GM12878 (cell line): ENCODE measurements around the gene CLDN4. TPM values are rescaled to one million over a fixed set of nuclear protein-coding genes. Genes with fewer than 3 reads are reported as not detected.

ENCODE experiments used
- ATAC-seq: fragments of 200-7000 bp; cut with Tn5 transposase; 3 replicates; pipeline ENCODE4 v1.9.1; 2020; ENCODE audit warnings: mild to moderate bottlenecking, moderate library complexity
- BruUV-seq: library from RNA; stranded (reverse); fragments of 400-500 nt; replicated peaks from 2 replicates; lab custom pipeline; 2021; lab: Mats Ljungman, UMichigan
- CTCF ChIA-PET: fragments of 300-600 bp; sonication (Branson Sonifier 250); formaldehyde crosslinking; extraction: SDS; loops from one replicate; lab custom pipeline; 2021; ENCODE audit warnings: inconsistent platforms; lab: Yijun Ruan, JAX
- POLR2A ChIA-PET: fragments of 350-600 bp; formaldehyde crosslinking; extraction: SDS; loops from one replicate; lab custom pipeline; 2021; ENCODE audit warnings: inconsistent platforms; lab: Charles Lee
- RAD21 ChIA-PET: fragments of 300-600 bp; sonication (Branson Sonifier 250); formaldehyde crosslinking; loops from one replicate; lab custom pipeline; 2023; ENCODE audit warnings: antibody characterized with exemption; ENCODE audit not compliant: unreplicated experiment; lab: Charles Lee
- SMC1A ChIA-PET: fragments of 300-600 bp; sonication (Branson Sonifier 250); formaldehyde crosslinking; loops from one replicate; lab custom pipeline; 2023; ENCODE audit not compliant: unreplicated experiment, uncharacterized antibody; lab: Charles Lee
- DNase-seq: peaks from one replicate; pipeline ENCODE4 v3.0.0-alpha.2; 2011; ENCODE audit warnings: low read depth, low spot score
- FAIRE-seq: peaks from 3 replicates; lab custom pipeline; 2011; peaks lifted over from hg19 to GRCh38; lab: Jason Lieb, UNC
- H2AFZ ChIP-seq: 2 replicates; pipeline ENCODE4 v1.6.0; 2011; ENCODE audit warnings: low read depth, low read length, control low read depth; ENCODE audit not compliant: control insufficient read depth
- H3K27ac ChIP-seq: 2 replicates; pipeline ENCODE4 v1.5.1; 2011; ENCODE audit warnings: control low read depth; ENCODE audit not compliant: control insufficient read depth, insufficient read depth
- H3K27me3 ChIP-seq, 2 experiments: replicated peaks in 1 of 2; 2 replicates each; pipeline versions ENCODE4 v1.6.0 to v1.6.1; 2011; ENCODE audit warnings: low read length in 1 of 2; ENCODE audit not compliant: control insufficient read depth in 2 of 2, insufficient read depth in 2 of 2
- H3K36me3 ChIP-seq, 2 experiments: 2 replicates each; pipeline ENCODE4 v1.5.1; 2011; ENCODE audit warnings: low read length in 1 of 2; ENCODE audit not compliant: control insufficient read depth in 2 of 2, insufficient read depth in 2 of 2
- H3K4me1 ChIP-seq: 2 replicates; pipeline ENCODE4 v1.6.1; 2011; ENCODE audit warnings: mild to moderate bottlenecking, low read length, moderate library complexity, mixed read lengths; ENCODE audit not compliant: control insufficient read depth, insufficient read depth
- H3K4me2 ChIP-seq: 2 replicates; pipeline ENCODE4 v1.6.0; 2011; ENCODE audit warnings: control low read depth; ENCODE audit not compliant: control insufficient read depth, insufficient read depth
- H3K4me3 ChIP-seq: fragments of 200-600 bp; sonication (generic); 2 replicates; pipeline ENCODE4 v1.5.1; 2016
- H3K79me2 ChIP-seq: 2 replicates; pipeline ENCODE4 v1.6.0; 2011; ENCODE audit warnings: low read length; ENCODE audit not compliant: control insufficient read depth, insufficient read depth
- H3K9ac ChIP-seq: 2 replicates; pipeline ENCODE4 v1.8.0; 2011; ENCODE audit warnings: low read length, control low read depth, mixed read lengths; ENCODE audit not compliant: control insufficient read depth, insufficient read depth
- H3K9me3 ChIP-seq: replicated peaks from 3 replicates; pipeline ENCODE4 v1.5.1; 2011; ENCODE audit warnings: mild to moderate bottlenecking, low read length; ENCODE audit not compliant: control insufficient read depth, insufficient read depth
- H4K20me1 ChIP-seq: 2 replicates; pipeline ENCODE4 v1.6.0; 2011; ENCODE audit not compliant: control insufficient read depth, insufficient read depth
- ATF3 ChIP-seq: IDR thresholded peaks from 2 replicates; pipeline ENCODE4 v1.6.1; 2011; ENCODE audit warnings: low read depth, mild to moderate bottlenecking, low read length, moderate library complexity, borderline replicate concordance; ENCODE audit errors: extremely low read depth
- CBX3 ChIP-seq: fragments of 200-600 bp; sonication (generic); IDR thresholded peaks from 2 replicates; pipeline ENCODE4 v1.6.1; 2016; ENCODE audit warnings: low read depth, borderline replicate concordance
- CREM ChIP-seq: IDR thresholded peaks from 2 replicates; pipeline ENCODE4 v1.6.1; 2014; ENCODE audit warnings: antibody characterized with exemption, low read depth
- EP300 ChIP-seq, 2 experiments: fragments of 150-350 bp in 1 of 2; IDR thresholded peaks; 2 replicates each; pipeline ENCODE4 v1.6.1; 2011 to 2012; ENCODE audit warnings: low read depth in 2 of 2, low read length in 2 of 2, borderline replicate concordance in 1 of 2, improper control_type of control experiment in 1 of 2, inconsistent platforms in 1 of 2; ENCODE audit not compliant: control insufficient read depth in 1 of 2
- FOXM1 ChIP-seq: IDR thresholded peaks from 2 replicates; pipeline ENCODE4 v1.6.1; 2012; ENCODE audit warnings: low read depth, mild to moderate bottlenecking, inconsistent platforms, low read length, moderate library complexity
- MEF2B ChIP-seq: fragments of 450-650 bp; IDR thresholded peaks from 2 replicates; pipeline ENCODE4 v1.6.1; 2018; ENCODE audit warnings: mild to moderate bottlenecking, moderate library complexity; ENCODE audit not compliant: partially characterized antibody, poor library complexity, severe bottlenecking
- NFIC ChIP-seq: IDR thresholded peaks from 2 replicates; pipeline ENCODE4 v1.6.1; 2012; ENCODE audit warnings: low read depth, mild to moderate bottlenecking, inconsistent platforms, low read length, moderate library complexity
- NFYB ChIP-seq: IDR thresholded peaks from 2 replicates; pipeline ENCODE4 v1.6.1; 2011; ENCODE audit warnings: low read depth, mild to moderate bottlenecking, low read length, improper control_type of control experiment, moderate library complexity; ENCODE audit not compliant: insufficient read depth
- NR2F1 ChIP-seq: fragments of 450-650 bp; conservative IDR thresholded peaks from 2 replicates; pipeline ENCODE4 v1.6.1; 2017; ENCODE audit warnings: mild to moderate bottlenecking
- POU2F2 ChIP-seq: IDR thresholded peaks from 3 replicates; pipeline ENCODE4 v1.6.1; 2011; ENCODE audit warnings: low read depth, mild to moderate bottlenecking, low read length, borderline replicate concordance
- RELA ChIP-seq: fragments of 450-650 bp; IDR thresholded peaks from 2 replicates; pipeline ENCODE4 v1.8.0; 2014; ENCODE audit warnings: borderline replicate concordance; ENCODE audit not compliant: partially characterized antibody
- RELB ChIP-seq: fragments of 450-650 bp; IDR thresholded peaks from 2 replicates; pipeline ENCODE4 v1.6.1; 2017; ENCODE audit warnings: low read depth, mild to moderate bottlenecking, moderate library complexity
- SRF ChIP-seq, 2 experiments: IDR thresholded peaks; 2 replicates each; pipeline ENCODE4 v1.6.1; 2011; ENCODE audit warnings: low read depth in 2 of 2, low read length in 2 of 2, mild to moderate bottlenecking in 1 of 2, moderate library complexity in 1 of 2
- USF2 ChIP-seq: IDR thresholded peaks from 2 replicates; pipeline ENCODE4 v1.6.1; 2011; ENCODE audit warnings: low read depth, low read length, improper control_type of control experiment, borderline replicate concordance
- WGBS: methylation state at CpG from one replicate; pipeline ENCODE4 v1.1.6; 2016; ENCODE audit warnings: low lambda C conversion rate; ENCODE audit not compliant: insufficient replicate concordance, insufficient coverage; ENCODE audit errors: missing lambda C conversion rate; 5-methylcytosine and 5-hydroxymethylcytosine counted together
- in situ Hi-C: fragments of 300-500 bp; cut with MboI; formaldehyde crosslinking; loops from 9 replicates; pipeline ENCODE4 v1.14.3; 2018; ENCODE audit warnings: mixed read lengths
- intact Hi-C: fragments of 100-400 bp; cut with micrococcal nuclease; formaldehyde crosslinking; loops from one replicate; pipeline ENCODE4 v1.14.2; 2022; ENCODE audit not compliant: unreplicated experiment
- polyA plus RNA-seq, 11 experiments: library from polyadenylated mRNA; depleted of rRNA in 4 of 11; unstranded in 6 of 11; stranded (reverse) in 5 of 11; fragments of >200 nt; fragmentation: Nextera tagmentation in 4 of 11; fragmentation: Illumina TruSeq in 1 of 11; extraction: Ambion mirVana in 4 of 11; extraction: Trizol in 1 of 11; gene quantifications; 1 replicate in 1 of 11; 2 replicates in 10 of 11; pipeline versions ENCODE4 v1.2.1 to v1.2.3, GENCODE V29; 2011 to 2016; ENCODE audit warnings: inconsistent platforms in 2 of 11, missing spikeins in 2 of 11, low read depth in 1 of 11
- total RNA-seq, 4 experiments: library from RNA; depleted of rRNA in 3 of 4; stranded (reverse); fragments of >200 nt in 3 of 4; fragmentation: Illumina TruSeq in 1 of 4; extraction: Trizol in 1 of 4; gene quantifications; 2 replicates each; pipeline versions ENCODE4 v1.2.1 to v1.2.3, GENCODE V29; 2013 to 2021
- TF ChIP-seq, protein P1 (sequence below): IDR thresholded peaks from 2 replicates; pipeline ENCODE4 v1.6.1; 2012; ENCODE audit warnings: low read length, inconsistent platforms
- TF ChIP-seq, protein P2 (sequence below): IDR thresholded peaks from 2 replicates; pipeline ENCODE4 v1.6.1; 2011; ENCODE audit warnings: mild to moderate bottlenecking, low read depth, low read length, moderate library complexity; ENCODE audit not compliant: insufficient replicate concordance

The CLDN4 gene
- total and polyA plus RNA-seq, 10 of the 15 experiments (the other 5 are each of a cell fraction or from before 2014, with no cell fraction given), result 0.04 to 0.38 (median 0.06) TPM; not detected in 6

- in situ Hi-C loops, result no loop called here
- no peak overlapping the region for H3K4me2 ChIP-seq
Measured at GRCh38 chr7:73809467-73809951, 21.3 kb upstream of the CLDN4 start.

More at GRCh38 chr7:73809467-73809951, 21.3 kb upstream of the CLDN4 start:
- Histone ChIP-seq H3K9ac (no peak overlapping the region), H3K36me3 (no peaks in the 10 kb centered on the region), H3K4me1 (no peaks in the 10 kb centered on the region), H4K20me1 (no peaks in the 10 kb centered on the region), H3K9me3 (no peaks in the 10 kb centered on the region; the same call in 2 of the 3 replicates), H3K27ac (no peak overlapping the region), H3K4me3 (no peak overlapping the region), H2AFZ (no peak overlapping the region), H3K27me3 (no peaks in the 10 kb centered on the region), H3K79me2 (no peaks in the 10 kb centered on the region)
- ATAC-seq, result no peak
- RAD21 ChIA-PET, result no interaction called here
- POLR2A ChIA-PET, result no interaction called here
- DNase-seq, result no peak
- no peak for FAIRE-seq
- BruUV-seq, result no TSS peak
- SMC1A ChIA-PET, result no interaction called here
- TF ChIP-seq FOXM1, result no peak
- TF ChIP-seq, protein P1, sequence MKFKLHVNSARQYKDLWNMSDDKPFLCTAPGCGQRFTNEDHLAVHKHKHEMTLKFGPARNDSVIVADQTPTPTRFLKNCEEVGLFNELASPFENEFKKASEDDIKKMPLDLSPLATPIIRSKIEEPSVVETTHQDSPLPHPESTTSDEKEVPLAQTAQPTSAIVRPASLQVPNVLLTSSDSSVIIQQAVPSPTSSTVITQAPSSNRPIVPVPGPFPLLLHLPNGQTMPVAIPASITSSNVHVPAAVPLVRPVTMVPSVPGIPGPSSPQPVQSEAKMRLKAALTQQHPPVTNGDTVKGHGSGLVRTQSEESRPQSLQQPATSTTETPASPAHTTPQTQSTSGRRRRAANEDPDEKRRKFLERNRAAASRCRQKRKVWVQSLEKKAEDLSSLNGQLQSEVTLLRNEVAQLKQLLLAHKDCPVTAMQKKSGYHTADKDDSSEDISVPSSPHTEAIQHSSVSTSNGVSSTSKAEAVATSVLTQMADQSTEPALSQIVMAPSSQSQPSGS, result no peak
- no peak for TF ChIP-seq SRF (IDR thresholded peaks at IDR 0.05; ENCODE audit: low read depth in 2 of 2, low read length in 2 of 2)
- no peak for TF ChIP-seq MEF2B
- TF ChIP-seq, protein P2, sequence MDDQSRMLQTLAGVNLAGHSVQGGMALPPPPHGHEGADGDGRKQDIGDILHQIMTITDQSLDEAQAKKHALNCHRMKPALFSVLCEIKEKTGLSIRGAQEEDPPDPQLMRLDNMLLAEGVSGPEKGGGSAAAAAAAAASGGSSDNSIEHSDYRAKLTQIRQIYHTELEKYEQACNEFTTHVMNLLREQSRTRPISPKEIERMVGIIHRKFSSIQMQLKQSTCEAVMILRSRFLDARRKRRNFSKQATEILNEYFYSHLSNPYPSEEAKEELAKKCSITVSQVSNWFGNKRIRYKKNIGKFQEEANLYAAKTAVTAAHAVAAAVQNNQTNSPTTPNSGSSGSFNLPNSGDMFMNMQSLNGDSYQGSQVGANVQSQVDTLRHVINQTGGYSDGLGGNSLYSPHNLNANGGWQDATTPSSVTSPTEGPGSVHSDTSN, result no peak
- TF ChIP-seq ATF3, result no peak
- TF ChIP-seq POU2F2, result no peak
- TF ChIP-seq USF2, result no peak
- no peak for TF ChIP-seq RELA
- TF ChIP-seq NFYB, result no peak
- no peak for TF ChIP-seq NFIC
- TF ChIP-seq NR2F1, result no peak
- TF ChIP-seq EP300 (IDR thresholded peaks at IDR 0.05; ENCODE audit: borderline replicate concordance in 1 of 2, control insufficient read depth in 1 of 2, low read depth in 2 of 2, low read length in 2 of 2), result no peak
- no peak for TF ChIP-seq CREM
- no peak for TF ChIP-seq RELB
- no peak for TF ChIP-seq CBX3
- intact Hi-C loops, result no loop called here
- WGBS, result 66% methylated on average over 21 of the region's 21 CpGs
- CTCF ChIA-PET, result interaction anchor here (1.0 kb wide), 1 partner anchor 45 kb away, joined by 6 read pairs; no protein-coding TSS in a partner anchor
